Colonic mucosa (tissue), 4 donors: ENCODE data around the gene RASSF4. TPM values are rescaled to one million over a fixed set of nuclear protein-coding genes. Genes with fewer than 3 reads are reported as not detected.

ENCODE experiments used
- DNase-seq: peaks from one replicate; pipeline ENCODE4 v3.0.0-alpha.2; 2020
- H3K27ac ChIP-seq: fragments of 200-600 bp; one replicate; pipeline ENCODE4 v1.8.0; 2021
- H3K27me3 ChIP-seq: fragments of 200-600 bp; one replicate; pipeline ENCODE4 v1.8.0; 2021
- H3K36me3 ChIP-seq: fragments of 200-600 bp; one replicate; pipeline ENCODE4 v1.8.0; 2021
- H3K4me1 ChIP-seq: fragments of 200-600 bp; one replicate; pipeline ENCODE4 v1.8.0; 2021; ENCODE audit warnings: mild to moderate bottlenecking
- H3K4me3 ChIP-seq: fragments of 200-600 bp; one replicate; pipeline ENCODE4 v1.8.0; 2021
- H3K9ac ChIP-seq, 2 donors: one replicate each; pipeline ENCODE4 v1.7.0; 2013; ENCODE audit warnings: control low read depth in 2 of 2, low read depth in 2 of 2, low read length in 2 of 2
- H3K9me3 ChIP-seq: fragments of 200-600 bp; one replicate; pipeline ENCODE4 v1.8.0; 2021
- CTCF ChIP-seq: fragments of 200-600 bp; IDR thresholded peaks from one replicate; pipeline ENCODE4 v1.8.0; 2022; ENCODE audit warnings: antibody characterized with exemption, mild to moderate bottlenecking
- intact Hi-C: fragments of 100-400 bp; cut with DNase I; formaldehyde crosslinking; loops from one replicate; pipeline ENCODE4 v1.14.1; 2022
- total RNA-seq, 2 donors: library from RNA; stranded (reverse); fragmentation: NEBNext Ultra II Directional in 1 of 2; extraction: Animal tissue kit (Norgen Biotek cat#: 25700) in 1 of 2; gene quantifications; one replicate each; pipeline ENCODE4 v1.2.1, GENCODE V29; 2021
- donor health status: healthy.
- donor health status: DM: no; HTN: no; CAD: no.
- donor health status: DM: no; HTN: no; CAD: no.

The RASSF4 gene
- total RNA-seq, 2 donors from 2014 or later: 13.1 to 19.9 TPM

DNA sequence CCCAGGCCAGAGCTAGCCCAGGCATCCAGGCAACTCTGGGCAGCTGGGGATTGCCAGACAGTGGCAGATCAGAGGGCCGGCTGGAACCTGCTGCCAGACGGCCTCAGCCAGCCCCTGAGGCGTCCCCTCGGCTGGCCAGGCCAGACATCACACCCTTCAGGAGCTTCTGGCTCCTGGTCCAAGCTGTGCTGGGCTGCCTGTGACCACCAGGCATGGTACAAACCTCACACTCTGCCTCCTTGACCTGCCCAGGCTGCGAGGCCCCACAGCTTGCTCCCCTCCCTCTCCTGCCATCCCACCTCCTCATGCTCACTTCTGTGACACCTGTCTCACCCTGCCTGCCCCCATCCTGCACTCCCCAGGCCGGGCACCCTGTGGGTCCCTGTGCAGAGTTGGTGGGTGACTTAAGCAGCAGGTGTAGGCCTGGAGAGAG, 13.3 kb downstream of the RASSF4 start:
- Histone ChIP-seq H3K36me3 (no peaks in the 10 kb centered on the region), H3K9me3 (no peaks in the 10 kb centered on the region), H3K4me3 (no peak overlapping the region), H3K9ac (no peak overlapping the region), H3K4me1 (peaks cover 3% of the 10 kb centered on the region), H3K27ac (no peak overlapping the region), H3K27me3 (no peaks in the 10 kb centered on the region)
- DNase-seq: no peak
- intact Hi-C loops: loop anchor here (5.0 kb wide), 1 partner anchor 96 kb away; no protein-coding TSS in a partner anchor
- no peak for TF ChIP-seq CTCF

DNA sequence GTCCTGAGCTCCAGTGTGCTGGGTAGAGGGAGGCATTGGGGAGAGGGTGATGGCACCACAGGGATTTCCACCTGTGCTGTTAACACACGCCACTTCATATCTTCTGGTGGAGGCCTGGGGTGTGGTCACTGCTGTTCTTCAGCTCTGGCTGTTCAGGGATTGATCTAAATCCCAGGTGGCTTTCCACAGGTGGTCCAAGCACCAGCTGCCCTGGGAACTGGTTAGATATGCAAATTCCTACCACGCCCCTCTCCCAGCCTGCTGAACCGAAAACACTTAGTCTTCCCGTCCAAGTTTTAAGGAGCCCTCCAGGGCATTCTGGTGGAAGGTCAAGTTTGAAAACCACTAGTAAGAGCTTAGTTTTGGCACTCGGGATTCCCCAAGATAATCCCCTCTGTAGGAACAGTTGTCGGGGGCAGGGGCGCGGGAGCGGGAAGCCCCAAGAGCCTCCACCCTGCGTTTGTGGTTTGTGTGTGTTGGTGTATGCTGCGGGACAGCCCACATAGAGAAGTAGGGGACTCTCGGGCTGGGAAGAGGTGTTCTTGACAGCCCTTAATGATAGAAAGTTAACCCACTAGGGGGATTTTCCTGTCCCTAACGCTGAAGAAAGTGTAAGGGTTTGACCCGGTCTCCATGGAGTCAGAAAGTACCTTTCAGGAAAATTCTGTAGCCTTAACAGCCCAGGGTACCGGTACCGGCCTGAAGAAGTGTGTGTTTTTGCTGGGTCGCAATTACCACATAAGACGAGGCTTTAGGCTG, 13.9 kb downstream of the RASSF4 start:
- H3K27ac ChIP-seq: no peak overlapping the region
- no peak overlapping the region for H3K4me3 ChIP-seq
- H3K9me3 ChIP-seq: no peaks in the 10 kb centered on the region
- DNase-seq: no peak
- H3K36me3 ChIP-seq: no peaks in the 10 kb centered on the region
- no peak for TF ChIP-seq CTCF
- H3K4me1 ChIP-seq: peaks cover 3% of the 10 kb centered on the region
- intact Hi-C loops: loop anchor here (2.0 to 5.0 kb wide), 2 partner anchors 41 to 96 kb away; no protein-coding TSS in a partner anchor
- H3K9ac ChIP-seq: peak overlapping the region in 1 of 2 donors; percentile 91
- H3K27me3 ChIP-seq: no peaks in the 10 kb centered on the region

DNA sequence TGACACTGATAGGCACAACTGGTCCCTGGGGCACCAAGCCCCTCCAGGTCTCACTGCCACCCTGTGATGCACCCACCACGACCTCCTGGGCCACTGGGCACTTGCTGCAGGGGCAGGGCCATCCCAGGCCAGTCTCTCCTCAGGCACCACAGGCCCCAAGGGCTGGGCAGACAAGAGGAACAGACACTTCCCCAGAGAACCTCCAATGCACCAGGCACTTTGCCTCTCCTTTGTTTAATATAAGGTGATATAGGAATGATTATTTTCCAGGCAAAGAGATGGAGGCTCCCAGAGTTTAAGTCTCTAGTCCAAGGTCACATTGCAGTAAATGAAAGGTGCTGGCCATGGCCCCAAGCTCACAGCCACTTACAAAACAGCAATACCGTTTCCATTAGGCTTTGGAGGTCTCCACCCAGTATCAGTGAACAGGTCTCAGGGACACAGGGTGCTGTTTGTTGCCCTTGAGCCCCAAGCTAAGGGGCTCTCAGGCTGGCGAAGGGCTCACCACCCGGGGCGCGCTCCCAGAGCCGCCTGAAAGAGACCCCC, 14.6 kb downstream of the RASSF4 start:
- peaks cover 8% of the 10 kb centered on the region for H3K4me1 ChIP-seq
- H3K9ac ChIP-seq: peak overlapping the region; percentile 70 to 91
- intact Hi-C loops: loop anchor here (2.0 to 5.0 kb wide), 2 partner anchors 41 to 97 kb away; no protein-coding TSS in a partner anchor
- peak overlapping the region; percentile 37 for H3K4me3 ChIP-seq
- no peak for DNase-seq
- no peak for TF ChIP-seq CTCF
- H3K9me3 ChIP-seq: no peaks in the 10 kb centered on the region
- H3K27ac ChIP-seq: peak overlapping the region; percentile 70
- H3K27me3 ChIP-seq: no peaks in the 10 kb centered on the region
- H3K36me3 ChIP-seq: no peaks in the 10 kb centered on the region

GRCh38 chr10:44974628-44975430, 15.2 kb downstream of the RASSF4 start:
- Histone ChIP-seq H3K4me3 (peak overlapping the region; percentile 37), H3K4me1 (peaks cover 11% of the 10 kb centered on the region), H3K27me3 (no peaks in the 10 kb centered on the region), H3K9me3 (no peaks in the 10 kb centered on the region), H3K36me3 (no peaks in the 10 kb centered on the region), H3K9ac (peak overlapping the region; percentile 70 to 91), H3K27ac (peak overlapping the region; percentile 70)
- intact Hi-C loops: loop anchor here (2.0 to 5.0 kb wide), 2 partner anchors 42 to 98 kb away; no protein-coding TSS in a partner anchor
- TF ChIP-seq CTCF: peak; percentile 99
- DNase-seq: peak; percentile 75
